Measurements from ENCODE around the gene ATR.

The ATR gene

DNA sequence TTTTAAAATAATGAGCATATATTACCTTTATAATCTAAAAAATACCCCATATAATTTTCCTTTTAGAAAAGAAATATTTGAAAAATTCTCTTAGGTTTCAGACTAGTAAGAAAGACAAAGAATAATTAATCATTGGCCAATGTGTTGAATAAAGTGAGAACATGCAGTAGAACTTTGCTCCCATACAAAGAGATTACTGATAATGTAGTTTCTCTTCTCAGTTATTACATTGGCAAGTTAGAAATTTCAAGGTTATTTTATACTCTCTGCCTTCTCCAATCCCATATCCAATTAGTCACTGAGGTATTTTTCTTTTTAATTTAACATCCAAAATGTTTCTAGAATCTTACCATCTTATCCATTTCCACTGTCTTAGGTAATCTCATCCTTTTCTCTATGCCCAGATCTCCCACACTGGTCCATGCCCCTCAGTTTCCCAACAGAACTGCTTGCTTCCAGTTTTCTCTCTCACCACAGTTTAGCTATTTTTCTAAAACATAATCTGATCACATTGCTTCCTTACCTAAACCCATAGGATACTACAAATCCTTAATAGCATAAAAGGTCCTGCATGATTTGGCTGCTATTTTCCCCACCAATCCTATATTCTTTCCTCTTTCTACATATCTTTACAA is 141.5 kb downstream of the ATR start:
- no peak overlapping the region for H3K4me3 ChIP-seq (ENCODE audit: low read depth, low read length)
- H2BK5ac ChIP-seq (ENCODE audit: low read depth, low read length, poor library complexity): no peak overlapping the region
- H2AFZ ChIP-seq (ENCODE audit: insufficient read depth, low read length, poor library complexity): no peak overlapping the region
- H3K4ac ChIP-seq (ENCODE audit: low read depth, low read length): no peak overlapping the region
- peaks cover 2% of the 10 kb centered on the region for H3K79me1 ChIP-seq (ENCODE audit: low read length)
- H3K79me2 ChIP-seq (ENCODE audit: control insufficient read depth, insufficient read depth, low read length, poor library complexity): peaks cover 7% of the 10 kb centered on the region
- H4K91ac ChIP-seq (ENCODE audit: low read depth, low read length): no peak overlapping the region
- H3K14ac ChIP-seq (ENCODE audit: low read length): no peak overlapping the region
- no peak overlapping the region for H3K27ac ChIP-seq (ENCODE audit: low read depth, low read length)
- DNase-seq: no peak
- H2BK12ac ChIP-seq (ENCODE audit: low read length): no peak overlapping the region
- H4K8ac ChIP-seq (ENCODE audit: low read depth, low read length): no peak overlapping the region
- H3K4me2 ChIP-seq (ENCODE audit: low read length): no peak overlapping the region
- H3K18ac ChIP-seq (ENCODE audit: low read length): no peak overlapping the region
- H2BK120ac ChIP-seq (ENCODE audit: insufficient read depth, low read length, poor library complexity): no peak overlapping the region
- H4K12ac ChIP-seq (ENCODE audit: low read depth, low read length): no peak overlapping the region
- no peak overlapping the region for H3K23ac ChIP-seq (ENCODE audit: low read length)
- H2AK5ac ChIP-seq (ENCODE audit: low read length): no peak overlapping the region
- H3K9me3 ChIP-seq (ENCODE audit: insufficient read depth, low read depth, low read length): no peaks in the 10 kb centered on the region
- peaks cover 8 to 10% of the 10 kb centered on the region in 2 experiments for H3K4me1 ChIP-seq (ENCODE audit: control insufficient read depth in 1 of 2, insufficient read depth in 2 of 2, low read length in 2 of 2)
- no peaks in the 10 kb centered on the region for H3K36me3 ChIP-seq (ENCODE audit: control insufficient read depth in 1 of 2, insufficient read depth in 2 of 2, low read length in 2 of 2)
- H3K9ac ChIP-seq (ENCODE audit: low read length): no peak overlapping the region
- no peaks in the 10 kb centered on the region for H3K27me3 ChIP-seq (ENCODE audit: insufficient read depth, low read length)

- H3K23ac ChIP-seq (ENCODE audit: low read length): no peak overlapping the region
- H2AK5ac ChIP-seq (ENCODE audit: low read length): no peak overlapping the region
- H3K4me2 ChIP-seq (ENCODE audit: low read length): no peak overlapping the region
- H3K4me3 ChIP-seq (ENCODE audit: low read depth, low read length): no peak overlapping the region
- H3K4ac ChIP-seq (ENCODE audit: low read depth, low read length): no peak overlapping the region
- DNase-seq: no peak
- H3K36me3 ChIP-seq (ENCODE audit: control insufficient read depth in 1 of 2, insufficient read depth in 2 of 2, low read length in 2 of 2): peaks cover 2 to 4% of the 10 kb centered on the region in 2 experiments
- no peak overlapping the region for H3K27ac ChIP-seq (ENCODE audit: low read depth, low read length)
- no peak overlapping the region for H2BK120ac ChIP-seq (ENCODE audit: insufficient read depth, low read length, poor library complexity)
- H4K91ac ChIP-seq (ENCODE audit: low read depth, low read length): no peak overlapping the region
- H3K14ac ChIP-seq (ENCODE audit: low read length): no peak overlapping the region
- no peak overlapping the region for H4K12ac ChIP-seq (ENCODE audit: low read depth, low read length)
- no CpG with 5 or more reads among the region's 4 CpGs for WGBS (ENCODE audit: extremely low coverage, insufficient coverage, insufficient read length)
- no peaks in the 10 kb centered on the region for H3K27me3 ChIP-seq (ENCODE audit: insufficient read depth, low read length)
- H2BK12ac ChIP-seq (ENCODE audit: low read length): no peak overlapping the region
- no peaks in the 10 kb centered on the region for H3K79me1 ChIP-seq (ENCODE audit: low read length)
- no peak overlapping the region for H2BK5ac ChIP-seq (ENCODE audit: low read depth, low read length, poor library complexity)
- H2AFZ ChIP-seq (ENCODE audit: insufficient read depth, low read length, poor library complexity): no peak overlapping the region
- no peak overlapping the region for H3K18ac ChIP-seq (ENCODE audit: low read length)
- H3K9ac ChIP-seq (ENCODE audit: low read length): no peak overlapping the region
- H4K8ac ChIP-seq (ENCODE audit: low read depth, low read length): no peak overlapping the region
- no peaks in the 10 kb centered on the region for H3K4me1 ChIP-seq (ENCODE audit: control insufficient read depth in 1 of 2, insufficient read depth in 2 of 2, low read length in 2 of 2)
- no peaks in the 10 kb centered on the region for H3K79me2 ChIP-seq (ENCODE audit: control insufficient read depth, insufficient read depth, low read length, poor library complexity)
- no peaks in the 10 kb centered on the region for H3K9me3 ChIP-seq (ENCODE audit: insufficient read depth, low read depth, low read length)
These were observed 144.0 kb downstream of the ATR start for GRCh38 chr3:142434503-142434902.

GRCh38 chr3:142433110-142433509 is 145.4 kb downstream of the ATR start:
- Histone ChIP-seq H3K79me1 (ENCODE audit: low read length) (no peaks in the 10 kb centered on the region), H2BK120ac (ENCODE audit: insufficient read depth, low read length, poor library complexity) (no peak overlapping the region), H3K4ac (ENCODE audit: low read depth, low read length) (no peak overlapping the region), H3K36me3 (ENCODE audit: control insufficient read depth in 1 of 2, insufficient read depth in 2 of 2, low read length in 2 of 2) (peaks cover 2 to 4% of the 10 kb centered on the region in 2 experiments), H3K4me1 (ENCODE audit: control insufficient read depth in 1 of 2, insufficient read depth in 2 of 2, low read length in 2 of 2) (no peaks in the 10 kb centered on the region), H3K4me2 (ENCODE audit: low read length) (no peak overlapping the region), H4K91ac (ENCODE audit: low read depth, low read length) (no peak overlapping the region), H3K27ac (ENCODE audit: low read depth, low read length) (no peak overlapping the region), H4K12ac (ENCODE audit: low read depth, low read length) (no peak overlapping the region), H2BK12ac (ENCODE audit: low read length) (no peak overlapping the region), H2AK5ac (ENCODE audit: low read length) (no peak overlapping the region), H4K8ac (ENCODE audit: low read depth, low read length) (no peak overlapping the region), H3K27me3 (ENCODE audit: insufficient read depth, low read length) (no peaks in the 10 kb centered on the region), H3K14ac (ENCODE audit: low read length) (no peak overlapping the region), H2AFZ (ENCODE audit: insufficient read depth, low read length, poor library complexity) (no peak overlapping the region), H3K79me2 (ENCODE audit: control insufficient read depth, insufficient read depth, low read length, poor library complexity) (no peaks in the 10 kb centered on the region), H2BK5ac (ENCODE audit: low read depth, low read length, poor library complexity) (no peak overlapping the region), H3K9ac (ENCODE audit: low read length) (no peak overlapping the region), H3K9me3 (ENCODE audit: insufficient read depth, low read depth, low read length) (no peaks in the 10 kb centered on the region), H3K4me3 (ENCODE audit: low read depth, low read length) (no peak overlapping the region), H3K23ac (ENCODE audit: low read length) (no peak overlapping the region), H3K18ac (ENCODE audit: low read length) (no peak overlapping the region)
- DNase-seq: no peak
- WGBS (ENCODE audit: extremely low coverage, insufficient coverage, insufficient read length): no CpG with 5 or more reads among the region's 2 CpGs

DNA sequence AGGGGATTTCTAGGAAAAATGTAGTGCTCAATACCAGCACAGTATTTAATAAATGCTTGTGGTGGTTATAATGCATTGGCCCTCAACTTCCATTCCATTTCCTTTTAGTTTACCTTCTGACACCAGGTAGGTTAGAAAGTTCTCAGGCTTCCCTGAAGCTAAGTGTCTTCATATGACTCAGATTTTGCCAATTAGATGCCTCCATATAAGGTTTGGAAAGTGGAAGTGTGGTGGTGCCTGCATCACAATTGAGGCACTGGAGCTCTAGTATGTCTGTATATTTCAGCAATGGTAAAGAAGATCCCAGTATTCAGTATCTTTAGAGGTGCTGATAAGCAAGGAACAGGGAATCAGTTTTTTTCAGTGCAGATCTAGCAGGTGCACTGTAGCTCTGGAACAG is 149.0 kb downstream of the ATR start:
- H2BK12ac ChIP-seq (ENCODE audit: low read length): no peak overlapping the region
- no peak overlapping the region for H3K18ac ChIP-seq (ENCODE audit: low read length)
- no peak overlapping the region for H3K14ac ChIP-seq (ENCODE audit: low read length)
- DNase-seq: no peak
- H2BK120ac ChIP-seq (ENCODE audit: insufficient read depth, low read length, poor library complexity): no peak overlapping the region
- no peaks in the 10 kb centered on the region for H3K4me1 ChIP-seq (ENCODE audit: control insufficient read depth in 1 of 2, insufficient read depth in 2 of 2, low read length in 2 of 2)
- no peaks in the 10 kb centered on the region for H3K27me3 ChIP-seq (ENCODE audit: insufficient read depth, low read length)
- H3K27ac ChIP-seq (ENCODE audit: low read depth, low read length): no peak overlapping the region
- no peak overlapping the region for H2AK5ac ChIP-seq (ENCODE audit: low read length)
- no peak overlapping the region for H3K4me2 ChIP-seq (ENCODE audit: low read length)
- H3K36me3 ChIP-seq (ENCODE audit: control insufficient read depth in 1 of 2, insufficient read depth in 2 of 2, low read length in 2 of 2): peaks cover 2 to 4% of the 10 kb centered on the region in 2 experiments
- H2AFZ ChIP-seq (ENCODE audit: insufficient read depth, low read length, poor library complexity): no peak overlapping the region
- H3K79me1 ChIP-seq (ENCODE audit: low read length): no peaks in the 10 kb centered on the region
- no peak overlapping the region for H4K8ac ChIP-seq (ENCODE audit: low read depth, low read length)
- H3K9ac ChIP-seq (ENCODE audit: low read length): no peak overlapping the region
- H3K79me2 ChIP-seq (ENCODE audit: control insufficient read depth, insufficient read depth, low read length, poor library complexity): no peaks in the 10 kb centered on the region
- H4K12ac ChIP-seq (ENCODE audit: low read depth, low read length): no peak overlapping the region
- no peak overlapping the region for H3K4ac ChIP-seq (ENCODE audit: low read depth, low read length)
- no peak overlapping the region for H3K23ac ChIP-seq (ENCODE audit: low read length)
- H3K9me3 ChIP-seq (ENCODE audit: insufficient read depth, low read depth, low read length): no peaks in the 10 kb centered on the region
- no peak overlapping the region for H3K4me3 ChIP-seq (ENCODE audit: low read depth, low read length)
- no peak overlapping the region for H4K91ac ChIP-seq (ENCODE audit: low read depth, low read length)
- no peak overlapping the region for H2BK5ac ChIP-seq (ENCODE audit: low read depth, low read length, poor library complexity)

All from trophoblast cell (in vitro differentiated cells and primary cell).